GM19372 (cell line): ENCODE measurements around the gene HBM.
"Not testable (repeated sequence)": the region's sequence is repeated elsewhere in the genome, so short reads cannot be mapped to it uniquely, and the experiment has no call there.

ENCODE experiments used
- ATAC-seq: cut with Tn5 transposase; IDR thresholded peaks from one replicate; pipeline ENCODE4 v1.9.1; 2021; ENCODE audit warnings: mild to moderate bottlenecking, low read depth, moderate library complexity; ENCODE audit not compliant: unreplicated experiment

Gene HBM

GRCh38 chr16:167122-167690 lies 1.4 kb downstream of the HBM start:
- ATAC-seq, result no peak

DNA sequence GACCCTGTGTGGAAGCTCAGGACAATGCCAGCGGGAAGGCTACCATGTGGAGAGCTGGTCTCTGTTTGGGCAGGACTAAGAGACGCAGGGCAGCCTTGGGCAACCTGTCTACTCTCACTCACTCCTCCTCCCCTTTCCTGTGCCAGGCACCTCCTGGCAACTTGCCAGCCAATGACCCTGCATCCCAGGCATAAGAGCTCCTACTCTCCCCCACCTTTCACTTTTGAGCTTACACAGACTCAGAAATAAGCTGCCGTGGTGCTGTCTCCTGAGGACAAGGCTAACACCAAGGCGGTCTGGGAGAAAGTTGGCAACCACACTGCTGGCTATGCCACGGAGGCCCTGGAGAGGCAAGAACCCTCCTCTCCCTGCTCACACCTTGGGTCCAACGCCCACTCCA lies 2.6 kb downstream of the HBM start:
- no peak for ATAC-seq

DNA sequence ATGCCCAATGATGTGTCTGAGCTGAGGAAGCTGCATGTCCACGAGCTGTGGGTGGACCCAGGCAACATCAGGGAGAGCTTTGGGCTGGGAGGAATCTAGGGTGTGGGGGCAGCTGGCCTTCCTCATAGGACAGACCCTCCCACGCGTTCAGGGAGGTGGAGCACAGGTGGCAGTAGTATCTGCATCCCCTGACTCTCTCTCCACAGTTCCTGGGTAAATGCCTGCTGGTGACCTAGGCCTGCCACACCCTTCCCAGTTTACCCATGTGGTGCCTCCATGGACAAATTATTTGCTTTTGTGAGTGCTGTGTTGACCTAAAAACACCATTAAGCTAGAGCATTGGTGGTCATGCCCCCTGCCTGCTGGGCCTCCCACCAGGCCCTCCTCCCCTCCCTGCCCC lies 3.2 kb downstream of the HBM start:
- ATAC-seq, result no peak

- not testable (repeated sequence) for ATAC-seq
Measured at GRCh38 chr16:170088-170507, 4.3 kb downstream of the HBM start.

DNA sequence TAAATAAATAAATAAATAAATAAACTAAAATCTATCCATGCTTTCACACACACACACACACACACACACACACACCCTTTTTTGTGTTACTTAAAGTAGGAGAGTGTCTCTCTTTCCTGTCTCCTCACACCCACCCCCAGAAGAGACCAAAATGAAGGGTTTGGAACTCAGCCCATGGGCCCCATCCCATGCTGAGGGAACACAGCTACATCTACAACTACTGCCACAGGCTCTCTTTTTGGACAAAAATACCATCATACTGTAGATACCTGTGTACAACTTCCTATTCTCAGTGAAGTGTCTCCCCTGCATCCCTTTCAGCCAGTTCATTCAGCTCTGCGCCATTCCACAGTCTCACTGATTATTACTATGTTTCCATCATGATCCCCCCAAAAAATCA lies 5.0 kb downstream of the HBM start:
- no peak for ATAC-seq

DNA sequence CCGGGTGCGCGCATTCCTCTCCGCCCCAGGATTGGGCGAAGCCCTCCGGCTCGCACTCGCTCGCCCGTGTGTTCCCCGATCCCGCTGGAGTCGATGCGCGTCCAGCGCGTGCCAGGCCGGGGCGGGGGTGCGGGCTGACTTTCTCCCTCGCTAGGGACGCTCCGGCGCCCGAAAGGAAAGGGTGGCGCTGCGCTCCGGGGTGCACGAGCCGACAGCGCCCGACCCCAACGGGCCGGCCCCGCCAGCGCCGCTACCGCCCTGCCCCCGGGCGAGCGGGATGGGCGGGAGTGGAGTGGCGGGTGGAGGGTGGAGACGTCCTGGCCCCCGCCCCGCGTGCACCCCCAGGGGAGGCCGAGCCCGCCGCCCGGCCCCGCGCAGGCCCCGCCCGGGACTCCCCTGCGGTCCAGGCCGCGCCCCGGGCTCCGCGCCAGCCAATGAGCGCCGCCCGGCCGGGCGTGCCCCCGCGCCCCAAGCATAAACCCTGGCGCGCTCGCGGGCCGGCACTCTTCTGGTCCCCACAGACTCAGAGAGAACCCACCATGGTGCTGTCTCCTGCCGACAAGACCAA lies 6.7 kb downstream of the HBM start, which contains the start of gene HBA2:
HBA2 (plus strand) TSS at position 503 of the 568 bp plus-strand sequence; CDS start at position 540, 37 bp downstream.
- ATAC-seq, result not testable (repeated sequence)

- ATAC-seq, result not testable (repeated sequence)
Measured at GRCh38 chr16:173211-173854, 7.6 kb downstream of the HBM start.

DNA sequence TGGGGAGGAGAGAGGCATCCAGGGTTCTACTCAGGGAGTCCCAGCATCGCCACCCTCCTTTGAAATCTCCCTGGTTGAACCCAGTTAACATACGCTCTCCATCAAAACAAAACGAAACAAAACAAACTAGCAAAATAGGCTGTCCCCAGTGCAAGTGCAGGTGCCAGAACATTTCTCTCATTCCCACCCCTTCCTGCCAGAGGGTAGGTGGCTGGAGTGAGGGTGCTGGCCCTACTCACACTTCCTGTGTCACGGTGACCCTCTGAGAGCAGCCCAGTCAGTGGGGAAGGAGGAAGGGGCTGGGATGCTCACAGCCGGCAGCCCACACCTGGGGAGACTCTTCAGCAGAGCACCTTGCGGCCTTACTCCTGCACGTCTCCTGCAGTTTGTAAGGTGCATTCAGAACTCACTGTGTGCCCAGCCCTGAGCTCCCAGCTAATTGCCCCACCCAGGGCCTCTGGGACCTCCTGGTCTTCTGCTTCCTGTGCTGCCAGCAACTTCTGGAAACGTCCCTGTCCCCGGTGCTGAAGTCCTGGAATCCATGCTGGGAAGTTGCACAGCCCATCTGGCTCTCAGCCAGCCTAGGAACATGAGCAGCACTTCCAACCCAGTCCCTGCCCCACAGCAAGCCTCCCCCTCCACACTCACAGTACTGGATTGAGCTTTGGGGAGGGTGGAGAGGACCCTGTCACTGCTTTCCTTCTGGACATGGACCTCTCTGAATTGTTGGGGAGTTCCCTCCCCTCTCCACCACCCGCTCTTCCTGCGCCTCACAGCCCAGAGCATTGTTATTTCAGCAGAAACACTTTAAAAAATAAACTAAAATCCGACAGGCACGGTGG lies 8.4 kb downstream of the HBM start:
- ATAC-seq, result not testable (repeated sequence)

DNA sequence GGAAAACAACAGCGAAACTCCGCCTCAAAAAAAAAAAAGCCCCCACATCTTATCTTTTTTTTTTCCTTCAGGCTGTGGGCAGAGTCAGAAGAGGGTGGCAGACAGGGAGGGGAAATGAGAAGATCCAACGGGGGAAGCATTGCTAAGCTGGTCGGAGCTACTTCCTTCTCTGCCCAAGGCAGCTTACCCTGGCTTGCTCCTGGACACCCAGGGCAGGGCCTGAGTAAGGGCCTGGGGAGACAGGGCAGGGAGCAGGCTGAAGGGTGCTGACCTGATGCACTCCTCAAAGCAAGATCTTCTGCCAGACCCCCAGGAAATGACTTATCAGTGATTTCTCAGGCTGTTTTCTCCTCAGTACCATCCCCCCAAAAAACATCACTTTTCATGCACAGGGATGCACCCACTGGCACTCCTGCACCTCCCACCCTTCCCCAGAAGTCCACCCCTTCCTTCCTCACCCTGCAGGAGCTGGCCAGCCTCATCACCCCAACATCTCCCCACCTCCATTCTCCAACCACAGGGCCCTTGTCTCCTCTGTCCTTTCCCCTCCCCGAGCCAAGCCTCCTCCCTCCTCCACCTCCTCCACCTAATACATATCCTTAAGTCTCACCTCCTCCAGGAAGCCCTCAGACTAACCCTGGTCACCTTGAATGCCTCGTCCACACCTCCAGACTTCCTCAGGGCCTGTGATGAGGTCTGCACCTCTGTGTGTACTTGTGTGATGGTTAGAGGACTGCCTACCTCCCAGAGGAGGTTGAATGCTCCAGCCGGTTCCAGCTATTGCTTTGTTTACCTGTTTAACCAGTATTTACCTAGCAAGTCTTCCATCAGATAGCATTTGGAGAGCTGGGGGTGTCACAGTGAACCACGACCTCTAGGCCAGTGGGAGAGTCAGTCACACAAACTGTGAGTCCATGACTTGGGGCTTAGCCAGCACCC lies 9.5 kb downstream of the HBM start:
- no peak for ATAC-seq

DNA sequence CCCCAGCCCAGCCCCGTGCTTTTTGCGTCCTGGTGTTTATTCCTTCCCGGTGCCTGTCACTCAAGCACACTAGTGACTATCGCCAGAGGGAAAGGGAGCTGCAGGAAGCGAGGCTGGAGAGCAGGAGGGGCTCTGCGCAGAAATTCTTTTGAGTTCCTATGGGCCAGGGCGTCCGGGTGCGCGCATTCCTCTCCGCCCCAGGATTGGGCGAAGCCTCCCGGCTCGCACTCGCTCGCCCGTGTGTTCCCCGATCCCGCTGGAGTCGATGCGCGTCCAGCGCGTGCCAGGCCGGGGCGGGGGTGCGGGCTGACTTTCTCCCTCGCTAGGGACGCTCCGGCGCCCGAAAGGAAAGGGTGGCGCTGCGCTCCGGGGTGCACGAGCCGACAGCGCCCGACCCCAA lies 10.2 kb downstream of the HBM start:
- ATAC-seq, result not testable (repeated sequence)

DNA sequence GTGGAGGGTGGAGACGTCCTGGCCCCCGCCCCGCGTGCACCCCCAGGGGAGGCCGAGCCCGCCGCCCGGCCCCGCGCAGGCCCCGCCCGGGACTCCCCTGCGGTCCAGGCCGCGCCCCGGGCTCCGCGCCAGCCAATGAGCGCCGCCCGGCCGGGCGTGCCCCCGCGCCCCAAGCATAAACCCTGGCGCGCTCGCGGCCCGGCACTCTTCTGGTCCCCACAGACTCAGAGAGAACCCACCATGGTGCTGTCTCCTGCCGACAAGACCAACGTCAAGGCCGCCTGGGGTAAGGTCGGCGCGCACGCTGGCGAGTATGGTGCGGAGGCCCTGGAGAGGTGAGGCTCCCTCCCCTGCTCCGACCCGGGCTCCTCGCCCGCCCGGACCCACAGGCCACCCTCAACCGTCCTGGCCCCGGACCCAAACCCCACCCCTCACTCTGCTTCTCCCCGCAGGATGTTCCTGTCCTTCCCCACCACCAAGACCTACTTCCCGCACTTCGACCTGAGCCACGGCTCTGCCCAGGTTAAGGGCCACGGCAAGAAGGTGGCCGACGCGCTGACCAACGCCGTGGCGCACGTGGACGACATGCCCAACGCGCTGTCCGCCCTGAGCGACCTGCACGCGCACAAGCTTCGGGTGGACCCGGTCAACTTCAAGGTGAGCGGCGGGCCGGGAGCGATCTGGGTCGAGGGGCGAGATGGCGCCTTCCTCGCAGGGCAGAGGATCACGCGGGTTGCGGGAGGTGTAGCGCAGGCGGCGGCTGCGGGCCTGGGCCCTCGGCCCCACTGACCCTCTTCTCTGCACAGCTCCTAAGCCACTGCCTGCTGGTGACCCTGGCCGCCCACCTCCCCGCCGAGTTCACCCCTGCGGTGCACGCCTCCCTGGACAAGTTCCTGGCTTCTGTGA lies 11.0 kb downstream of the HBM start, which contains the start of gene HBA1:
HBA1 (plus strand) TSS at position 204 of the 906 bp plus-strand sequence; CDS start at position 241, 37 bp downstream.
- ATAC-seq, result not testable (repeated sequence)

- no peak for ATAC-seq
Measured at GRCh38 chr16:177394-177822, 11.6 kb downstream of the HBM start.

DNA sequence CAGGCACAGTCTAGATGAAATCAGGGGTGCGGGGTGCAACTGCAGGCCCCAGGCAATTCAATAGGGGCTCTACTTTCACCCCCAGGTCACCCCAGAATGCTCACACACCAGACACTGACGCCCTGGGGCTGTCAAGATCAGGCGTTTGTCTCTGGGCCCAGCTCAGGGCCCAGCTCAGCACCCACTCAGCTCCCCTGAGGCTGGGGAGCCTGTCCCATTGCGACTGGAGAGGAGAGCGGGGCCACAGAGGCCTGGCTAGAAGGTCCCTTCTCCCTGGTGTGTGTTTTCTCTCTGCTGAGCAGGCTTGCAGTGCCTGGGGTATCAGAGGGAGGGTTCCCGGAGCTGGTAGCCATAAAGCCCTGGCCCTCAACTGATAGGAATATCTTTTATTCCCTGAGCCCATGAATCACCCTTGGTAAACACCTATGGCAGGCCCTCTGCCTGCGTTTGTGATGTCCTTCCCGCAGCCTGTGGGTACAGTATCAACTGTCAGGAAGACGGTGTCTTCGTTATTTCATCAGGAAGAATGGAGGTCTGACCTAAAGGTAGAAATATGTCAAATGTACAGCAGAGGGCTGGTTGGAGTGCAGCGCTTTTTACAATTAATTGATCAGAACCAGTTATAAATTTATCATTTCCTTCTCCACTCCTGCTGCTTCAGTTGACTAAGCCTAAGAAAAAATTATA lies 12.3 kb downstream of the HBM start:
- ATAC-seq, result no peak

GRCh38 chr16:178668-179015 lies 12.9 kb downstream of the HBM start:
- no peak for ATAC-seq

DNA sequence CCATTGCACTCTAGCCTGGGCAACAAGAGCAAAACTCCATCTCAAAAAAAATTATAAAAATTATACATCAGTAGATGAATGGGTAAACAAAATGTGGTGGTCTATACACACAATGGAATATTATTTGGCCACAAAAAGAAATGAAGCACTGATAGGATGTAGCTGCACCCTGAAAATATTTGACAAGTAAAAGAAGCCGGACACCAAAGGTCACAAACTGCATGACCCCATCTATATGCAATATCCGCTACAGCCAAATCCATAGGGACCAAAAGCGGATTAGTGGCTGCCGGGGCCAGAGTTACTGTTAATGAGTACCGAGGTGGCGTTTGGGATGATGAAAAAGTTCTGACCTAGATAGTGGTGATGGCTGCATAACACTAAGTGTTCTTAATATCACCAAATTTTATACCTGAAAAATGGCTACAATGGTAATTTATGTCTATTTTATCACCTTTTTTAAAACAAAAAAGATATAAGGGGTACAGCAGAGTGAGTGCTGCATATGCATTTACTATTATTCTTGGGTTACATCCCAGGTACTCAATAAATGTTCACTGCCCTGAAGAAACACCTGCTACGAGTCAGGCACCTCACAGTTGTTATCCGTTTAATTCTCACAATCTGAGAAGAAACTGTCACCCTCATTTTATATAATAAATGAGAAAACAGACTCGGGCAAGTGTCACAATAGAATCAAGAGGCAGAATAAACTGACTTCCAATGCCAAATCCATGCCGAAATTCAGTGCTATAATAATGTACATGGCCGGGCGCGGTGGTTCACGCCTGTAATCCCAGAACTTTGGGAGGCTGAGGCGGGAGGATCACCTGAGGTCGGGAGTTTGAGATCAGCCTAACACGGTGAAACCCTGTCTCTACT lies 13.7 kb downstream of the HBM start:
- no peak for ATAC-seq

DNA sequence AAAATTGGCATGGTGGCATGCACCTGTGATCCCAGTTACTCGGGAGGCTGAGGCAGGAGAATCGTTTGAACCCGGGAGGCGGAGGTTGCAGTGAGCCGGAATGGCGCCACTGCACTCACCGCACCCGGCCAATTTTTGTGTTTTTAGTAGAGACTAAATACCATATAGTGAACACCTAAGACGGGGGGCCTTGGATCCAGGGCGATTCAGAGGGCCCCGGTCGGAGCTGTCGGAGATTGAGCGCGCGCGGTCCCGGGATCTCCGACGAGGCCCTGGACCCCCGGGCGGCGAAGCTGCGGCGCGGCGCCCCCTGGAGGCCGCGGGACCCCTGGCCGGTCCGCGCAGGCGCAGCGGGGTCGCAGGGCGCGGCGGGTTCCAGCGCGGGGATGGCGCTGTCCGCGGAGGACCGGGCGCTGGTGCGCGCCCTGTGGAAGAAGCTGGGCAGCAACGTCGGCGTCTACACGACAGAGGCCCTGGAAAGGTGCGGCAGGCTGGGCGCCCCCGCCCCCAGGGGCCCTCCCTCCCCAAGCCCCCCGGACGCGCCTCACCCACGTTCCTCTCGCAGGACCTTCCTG lies 14.4 kb downstream of the HBM start, which contains the start of gene HBQ1:
HBQ1 (plus strand) TSS at position 359 of the 575 bp plus-strand sequence; CDS start at position 387, 28 bp downstream.
- no peak for ATAC-seq
